Parathyroid adenoma (tissue), 2 donors: ENCODE data around the gene TBC1D16.

Experiments
- H2AFZ ChIP-seq: fragments of 300-600 bp; sonication (generic); one replicate; pipeline ENCODE4 v1.7.0; 2017; ENCODE audit warnings: antibody characterized with exemption, mild to moderate bottlenecking
- H3K27ac ChIP-seq: fragments of 300-600 bp; sonication (generic); one replicate; pipeline ENCODE4 v1.7.0; 2017
- H3K27me3 ChIP-seq: fragments of 300-600 bp; sonication (generic); one replicate; pipeline ENCODE4 v1.7.0; 2017; ENCODE audit warnings: low read length; ENCODE audit not compliant: control insufficient read depth, insufficient read depth
- H3K36me3 ChIP-seq: fragments of 300-600 bp; sonication (generic); one replicate; pipeline ENCODE4 v1.7.0; 2017; ENCODE audit warnings: low read length; ENCODE audit not compliant: control insufficient read depth, insufficient read depth
- H3K4me1 ChIP-seq: fragments of 300-600 bp; sonication (generic); one replicate; pipeline ENCODE4 v1.7.0; 2017; ENCODE audit warnings: control low read depth
- H3K4me2 ChIP-seq: fragments of 300-600 bp; sonication (generic); one replicate; pipeline ENCODE4 v1.7.0; 2017; ENCODE audit warnings: low read length
- H3K4me3 ChIP-seq: fragments of 300-600 bp; sonication (generic); one replicate; pipeline ENCODE4 v1.7.0; 2017; ENCODE audit warnings: low read depth, low read length
- H3K79me2 ChIP-seq: fragments of 300-600 bp; sonication (generic); one replicate; pipeline ENCODE4 v1.7.0; 2017; ENCODE audit warnings: control low read depth
- H3K9ac ChIP-seq: fragments of 300-600 bp; sonication (generic); one replicate; pipeline ENCODE4 v1.7.0; 2017; ENCODE audit warnings: mild to moderate bottlenecking
- H3K9me3 ChIP-seq: fragments of 300-600 bp; sonication (generic); one replicate; pipeline ENCODE4 v1.7.0; 2017; ENCODE audit warnings: low read length; ENCODE audit not compliant: control insufficient read depth
- TF ChIP-seq, protein P1 (sequence below): fragments of 300-600 bp; sonication (generic); IDR thresholded peaks from one replicate; pipeline ENCODE4 v1.7.0; 2017; ENCODE audit warnings: antibody characterized with exemption, mild to moderate bottlenecking
- donor health status: primary hyperparathyroidism.

TBC1D16 gene

DNA sequence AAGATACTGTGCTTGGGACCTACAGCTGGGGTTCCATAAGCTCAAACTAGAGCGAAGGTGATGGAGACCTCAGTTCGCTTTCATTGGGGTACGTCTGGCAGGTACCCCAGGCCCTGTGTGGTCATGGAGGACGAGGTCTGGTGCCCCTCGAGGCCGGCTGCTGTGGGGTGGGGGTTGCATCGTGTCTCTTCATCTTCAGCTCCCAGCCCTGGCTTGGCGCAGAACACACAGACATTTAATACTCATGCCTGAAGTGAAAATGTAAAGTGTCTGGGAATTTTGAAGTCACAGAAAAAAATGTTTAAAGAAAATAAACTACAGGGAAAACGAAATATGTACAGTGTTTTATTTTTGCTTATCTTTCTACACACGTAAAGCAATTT, 80.5 kb downstream of the TBC1D16 start:
- H3K36me3 ChIP-seq: no peaks in the 10 kb centered on the region
- H2AFZ ChIP-seq: no peak overlapping the region
- H3K27me3 ChIP-seq: no peaks in the 10 kb centered on the region
- H3K9ac ChIP-seq: no peak overlapping the region
- no peak overlapping the region for H3K4me3 ChIP-seq
- TF ChIP-seq, protein P1, sequence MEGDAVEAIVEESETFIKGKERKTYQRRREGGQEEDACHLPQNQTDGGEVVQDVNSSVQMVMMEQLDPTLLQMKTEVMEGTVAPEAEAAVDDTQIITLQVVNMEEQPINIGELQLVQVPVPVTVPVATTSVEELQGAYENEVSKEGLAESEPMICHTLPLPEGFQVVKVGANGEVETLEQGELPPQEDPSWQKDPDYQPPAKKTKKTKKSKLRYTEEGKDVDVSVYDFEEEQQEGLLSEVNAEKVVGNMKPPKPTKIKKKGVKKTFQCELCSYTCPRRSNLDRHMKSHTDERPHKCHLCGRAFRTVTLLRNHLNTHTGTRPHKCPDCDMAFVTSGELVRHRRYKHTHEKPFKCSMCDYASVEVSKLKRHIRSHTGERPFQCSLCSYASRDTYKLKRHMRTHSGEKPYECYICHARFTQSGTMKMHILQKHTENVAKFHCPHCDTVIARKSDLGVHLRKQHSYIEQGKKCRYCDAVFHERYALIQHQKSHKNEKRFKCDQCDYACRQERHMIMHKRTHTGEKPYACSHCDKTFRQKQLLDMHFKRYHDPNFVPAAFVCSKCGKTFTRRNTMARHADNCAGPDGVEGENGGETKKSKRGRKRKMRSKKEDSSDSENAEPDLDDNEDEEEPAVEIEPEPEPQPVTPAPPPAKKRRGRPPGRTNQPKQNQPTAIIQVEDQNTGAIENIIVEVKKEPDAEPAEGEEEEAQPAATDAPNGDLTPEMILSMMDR: no peak
- H3K9me3 ChIP-seq: no peaks in the 10 kb centered on the region
- no peak overlapping the region for H3K4me2 ChIP-seq
- no peaks in the 10 kb centered on the region for H3K79me2 ChIP-seq
- H3K4me1 ChIP-seq: no peaks in the 10 kb centered on the region
- H3K27ac ChIP-seq: no peak overlapping the region

DNA sequence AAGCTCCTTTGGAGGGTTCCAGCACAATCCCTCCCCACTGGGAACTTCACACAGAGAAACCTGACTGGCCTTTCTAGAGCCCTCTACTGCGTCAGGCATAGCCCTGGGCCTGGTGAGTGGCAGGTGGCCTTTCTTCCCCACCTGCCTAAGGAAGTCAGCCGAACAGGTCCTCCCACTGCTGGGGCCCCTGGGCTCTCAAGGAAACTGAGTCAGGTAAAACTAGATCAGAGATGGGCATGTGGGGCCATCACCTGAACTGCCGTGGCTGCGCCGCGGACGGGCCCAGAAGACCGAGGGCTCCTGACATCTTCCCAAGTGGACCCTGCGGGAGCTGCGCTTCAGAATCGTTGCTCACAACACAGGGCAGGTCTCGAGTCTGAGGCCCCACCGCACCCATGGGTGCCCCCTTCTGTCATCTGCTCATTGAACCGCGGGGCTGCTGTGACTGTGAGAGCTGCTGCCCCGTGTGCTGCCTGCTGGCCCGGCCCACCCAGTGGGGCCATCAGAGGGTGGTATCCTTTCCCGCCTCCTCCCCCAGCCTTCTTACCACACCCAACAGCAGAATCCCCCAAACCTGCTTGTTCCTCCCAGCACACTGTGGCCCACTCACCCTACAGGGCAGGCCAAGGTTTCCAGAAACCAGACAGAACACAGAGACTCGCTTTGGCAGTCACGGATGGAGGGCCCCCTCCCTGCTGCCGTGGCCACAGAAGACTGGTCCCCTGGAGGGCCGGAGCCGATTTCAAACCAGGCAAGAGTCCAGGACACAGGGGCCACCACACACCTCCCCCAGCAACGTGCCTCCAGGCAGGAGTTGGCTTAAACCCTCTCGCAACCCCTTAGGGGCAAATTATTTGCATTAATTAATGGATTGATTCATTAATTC, 81.1 kb downstream of the TBC1D16 start:
- H3K27ac ChIP-seq: no peak overlapping the region
- no peaks in the 10 kb centered on the region for H3K27me3 ChIP-seq
- no peaks in the 10 kb centered on the region for H3K79me2 ChIP-seq
- no peak overlapping the region for H3K9ac ChIP-seq
- no peaks in the 10 kb centered on the region for H3K36me3 ChIP-seq
- H3K4me3 ChIP-seq: no peak overlapping the region
- H3K4me1 ChIP-seq: no peaks in the 10 kb centered on the region
- H2AFZ ChIP-seq: no peak overlapping the region
- TF ChIP-seq, protein P1: no peak
- no peak overlapping the region for H3K4me2 ChIP-seq
- no peaks in the 10 kb centered on the region for H3K9me3 ChIP-seq

- Histone ChIP-seq H3K9me3 (no peaks in the 10 kb centered on the region), H3K4me3 (no peak overlapping the region), H3K79me2 (no peaks in the 10 kb centered on the region), H3K4me1 (no peaks in the 10 kb centered on the region), H3K36me3 (no peaks in the 10 kb centered on the region), H3K27ac (no peak overlapping the region), H3K9ac (no peak overlapping the region), H2AFZ (no peak overlapping the region), H3K4me2 (no peak overlapping the region), H3K27me3 (no peaks in the 10 kb centered on the region)
- TF ChIP-seq, protein P1: no peak
Measured at GRCh38 chr17:79953335-79953734, 82.3 kb downstream of the TBC1D16 start.

DNA sequence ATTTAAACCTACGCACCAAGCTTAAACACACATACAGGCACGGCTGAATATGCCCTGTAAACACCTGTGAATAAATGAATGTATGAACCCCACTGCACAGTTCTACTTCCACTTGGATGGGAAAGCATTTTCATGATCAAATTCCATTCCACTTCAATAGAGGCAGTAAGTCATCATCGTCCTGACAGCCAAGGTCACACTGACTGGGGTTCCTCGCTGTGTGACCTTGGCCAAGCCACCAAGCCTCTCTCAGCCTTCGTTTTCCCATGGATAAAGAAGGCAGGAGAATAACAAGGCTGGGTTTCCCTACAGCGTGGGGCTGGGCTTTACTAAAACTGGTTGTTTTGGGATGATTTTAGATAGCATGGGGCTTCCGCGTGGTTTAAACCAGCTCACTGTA, 82.8 kb downstream of the TBC1D16 start:
- Histone ChIP-seq H3K79me2 (no peaks in the 10 kb centered on the region), H2AFZ (no peak overlapping the region), H3K27ac (no peak overlapping the region), H3K4me1 (no peaks in the 10 kb centered on the region), H3K27me3 (no peaks in the 10 kb centered on the region), H3K4me2 (no peak overlapping the region), H3K9ac (no peak overlapping the region), H3K36me3 (no peaks in the 10 kb centered on the region), H3K9me3 (no peaks in the 10 kb centered on the region), H3K4me3 (no peak overlapping the region)
- TF ChIP-seq, protein P1: no peak
